Measurements from ENCODE around the gene NDUFAF2. TPM values are rescaled to one million over a fixed set of nuclear protein-coding genes. Genes with fewer than 3 reads are reported as not detected.

The NDUFAF2 gene
- total RNA-seq, 2 donors from 2014 or later: 26.0 to 32.9 TPM

GRCh38 chr5:61098251-61098995 lies 153.4 kb downstream of the NDUFAF2 start:
- ATAC-seq (ENCODE audit: insufficient number of reproducible peaks, low FRiP score, low read depth) (no peak), DNase-seq (ENCODE audit: low spot score) (no peak)
- Histone ChIP-seq H3K4me3 (no peak overlapping the region), H3K9me3 (no peaks in the 10 kb centered on the region), H3K36me3 (no peaks in the 10 kb centered on the region), H3K27ac (no peak overlapping the region), H3K4me1 (ENCODE audit: control insufficient read depth in 1 of 2, low read depth in 2 of 2) (no peaks in the 10 kb centered on the region), H3K27me3 (replicated peaks; ENCODE audit: insufficient read depth) (no peaks in the 10 kb centered on the region)
- TF ChIP-seq CTCF (IDR thresholded peaks at IDR 0.05): no peak

DNA sequence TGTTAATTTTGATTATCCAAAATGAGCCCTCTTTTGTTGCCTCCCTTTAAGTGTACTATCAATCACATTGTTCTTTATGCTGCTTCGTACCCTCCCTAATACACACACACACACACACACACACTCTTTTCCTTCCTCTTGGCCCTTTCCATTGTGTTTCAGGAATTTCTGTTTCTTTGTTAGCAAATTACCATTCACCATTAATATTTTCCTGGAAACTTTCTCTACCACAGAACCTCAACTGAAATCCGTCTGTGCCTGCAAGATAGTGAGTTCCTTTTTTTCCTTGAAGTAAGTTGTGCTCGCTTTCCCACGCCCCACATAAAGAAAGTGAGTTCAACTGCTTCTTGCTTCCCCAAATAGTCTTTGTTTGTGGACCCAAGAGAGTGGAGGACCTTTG lies 155.4 kb downstream of the NDUFAF2 start:
- Histone ChIP-seq H3K27ac (no peak overlapping the region), H3K27me3 (replicated peaks; ENCODE audit: insufficient read depth) (no peaks in the 10 kb centered on the region), H3K4me3 (no peak overlapping the region), H3K9me3 (no peaks in the 10 kb centered on the region), H3K36me3 (no peaks in the 10 kb centered on the region), H3K4me1 (ENCODE audit: control insufficient read depth in 1 of 2, low read depth in 2 of 2) (no peaks in the 10 kb centered on the region)
- no peak for ATAC-seq (ENCODE audit: insufficient number of reproducible peaks, low FRiP score, low read depth)
- DNase-seq (ENCODE audit: low spot score): no peak
- no peak for TF ChIP-seq CTCF (IDR thresholded peaks at IDR 0.05)

DNA sequence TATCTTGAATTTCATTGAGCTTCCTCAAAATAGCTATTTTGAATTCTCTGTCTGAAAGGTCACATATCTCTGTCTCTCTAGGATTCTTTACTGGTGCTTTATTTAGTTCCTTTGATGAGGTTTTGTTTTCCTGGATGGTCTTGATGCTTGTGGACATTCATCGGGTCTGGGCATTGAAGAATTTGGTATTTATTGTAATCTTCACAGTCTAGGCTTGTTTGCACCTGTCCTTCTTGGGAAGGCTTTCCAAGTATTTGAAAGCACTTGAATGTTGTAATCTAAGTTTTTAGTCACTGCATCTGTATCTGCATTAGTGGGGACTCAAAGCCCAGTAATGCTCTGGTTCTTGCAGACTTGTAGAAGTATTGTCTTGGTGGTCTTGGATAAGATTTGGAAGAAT lies 169.4 kb downstream of the NDUFAF2 start:
- no peak for TF ChIP-seq CTCF (IDR thresholded peaks at IDR 0.05)
- Histone ChIP-seq H3K27ac (no peak overlapping the region), H3K27me3 (replicated peaks; ENCODE audit: insufficient read depth) (no peaks in the 10 kb centered on the region), H3K4me1 (ENCODE audit: control insufficient read depth in 1 of 2, low read depth in 2 of 2) (no peaks in the 10 kb centered on the region), H3K36me3 (no peaks in the 10 kb centered on the region), H3K4me3 (no peak overlapping the region), H3K9me3 (no peaks in the 10 kb centered on the region)
- DNase-seq (ENCODE audit: low spot score) (no peak), ATAC-seq (ENCODE audit: insufficient number of reproducible peaks, low FRiP score, low read depth) (no peak)

DNA sequence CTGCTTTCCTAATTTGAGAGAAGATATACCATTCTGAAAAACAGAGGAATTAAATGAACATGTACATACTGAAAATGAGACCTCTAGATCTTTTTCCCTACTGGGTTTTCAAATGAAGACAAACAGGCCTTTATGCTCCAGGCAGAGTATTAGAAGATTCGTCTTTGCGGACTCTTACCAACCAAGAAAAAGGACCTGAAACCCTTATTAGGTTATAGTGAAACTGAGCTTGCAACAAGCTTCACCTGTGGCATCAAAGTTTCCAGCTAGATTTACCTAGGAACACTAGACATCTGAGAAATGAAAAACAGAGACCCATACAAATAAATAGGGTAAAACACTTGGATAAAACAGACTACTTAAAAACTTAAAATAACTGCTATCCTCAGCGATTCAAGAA lies 171.0 kb downstream of the NDUFAF2 start:
- DNase-seq (ENCODE audit: low spot score) (no peak), ATAC-seq (ENCODE audit: insufficient number of reproducible peaks, low FRiP score, low read depth) (no peak)
- H3K4me1 ChIP-seq (ENCODE audit: control insufficient read depth in 1 of 2, low read depth in 2 of 2): no peaks in the 10 kb centered on the region
- H3K36me3 ChIP-seq: no peaks in the 10 kb centered on the region
- no peak for TF ChIP-seq CTCF (IDR thresholded peaks at IDR 0.05)
- H3K4me3 ChIP-seq: no peak overlapping the region
- H3K27ac ChIP-seq: no peak overlapping the region
- H3K27me3 ChIP-seq (replicated peaks; ENCODE audit: insufficient read depth): no peaks in the 10 kb centered on the region
- no peaks in the 10 kb centered on the region for H3K9me3 ChIP-seq

- no peaks in the 10 kb centered on the region for H3K4me1 ChIP-seq (ENCODE audit: control insufficient read depth in 1 of 2, low read depth in 2 of 2)
- no peaks in the 10 kb centered on the region for H3K36me3 ChIP-seq
- TF ChIP-seq CTCF (IDR thresholded peaks at IDR 0.05): no peak
- ATAC-seq (ENCODE audit: insufficient number of reproducible peaks, low FRiP score, low read depth) (no peak), DNase-seq (ENCODE audit: low spot score) (no peak)
- no peak overlapping the region for H3K4me3 ChIP-seq
- no peaks in the 10 kb centered on the region for H3K27me3 ChIP-seq (replicated peaks; ENCODE audit: insufficient read depth)
- no peaks in the 10 kb centered on the region for H3K9me3 ChIP-seq
- H3K27ac ChIP-seq: no peak overlapping the region
Measured at GRCh38 chr5:61119066-61119465, 174.1 kb downstream of the NDUFAF2 start.
